HUES6 (cell line): ENCODE results near the gene PARP11.

Source experiments
- H3K27ac ChIP-seq: 2 replicates; pipeline ENCODE4 v1.7.0; 2013; ENCODE audit warnings: low read depth, mild to moderate bottlenecking, low read length, inconsistent platforms
- H3K27me3 ChIP-seq: 2 replicates; pipeline ENCODE4 v1.6.1; 2013; ENCODE audit warnings: low read length; ENCODE audit not compliant: control insufficient read depth, insufficient read depth
- H3K36me3 ChIP-seq: 2 replicates; pipeline ENCODE4 v1.6.1; 2013; ENCODE audit warnings: low read length; ENCODE audit not compliant: control insufficient read depth, insufficient read depth
- H3K4me1 ChIP-seq: 2 replicates; pipeline ENCODE4 v1.6.1; 2013; ENCODE audit warnings: low read length; ENCODE audit not compliant: control insufficient read depth, insufficient read depth
- H3K4me3 ChIP-seq: 2 replicates; pipeline ENCODE4 v1.5.1; 2013; ENCODE audit warnings: low read depth, low read length
- H3K9ac ChIP-seq: one replicate; pipeline ENCODE4 v1.6.1; 2013; ENCODE audit warnings: mild to moderate bottlenecking, low read length
- H3K9me3 ChIP-seq: 2 replicates; pipeline ENCODE4 v1.6.1; 2013; ENCODE audit warnings: low read depth, low read length; ENCODE audit not compliant: control insufficient read depth, insufficient read depth

Gene PARP11

DNA sequence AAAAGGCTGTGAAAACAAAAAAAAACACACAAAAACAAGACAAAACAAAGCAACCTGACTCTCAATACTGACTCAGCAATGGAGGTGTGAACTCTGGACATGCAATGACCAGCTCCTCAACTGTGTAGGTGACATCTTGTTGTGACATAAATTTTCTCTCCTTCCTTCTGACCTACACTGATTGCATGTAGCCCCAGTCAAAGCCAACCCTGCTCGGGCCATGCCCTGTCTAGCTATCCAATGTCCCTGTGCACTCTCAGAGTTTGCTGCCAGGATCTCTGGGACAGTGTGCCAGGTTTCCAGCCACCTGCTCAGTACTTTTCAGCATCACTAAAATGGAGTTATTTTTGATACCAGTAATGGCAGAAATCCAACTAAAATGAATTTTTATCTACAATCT lies 101.3 kb downstream of the PARP11 start:
- H3K27ac ChIP-seq = no peak overlapping the region
- H3K4me3 ChIP-seq = no peak overlapping the region
- H3K27me3 ChIP-seq = no peaks in the 10 kb centered on the region
- no peaks in the 10 kb centered on the region for H3K4me1 ChIP-seq
- H3K9me3 ChIP-seq = no peaks in the 10 kb centered on the region
- no peak overlapping the region for H3K9ac ChIP-seq
- no peaks in the 10 kb centered on the region for H3K36me3 ChIP-seq

DNA sequence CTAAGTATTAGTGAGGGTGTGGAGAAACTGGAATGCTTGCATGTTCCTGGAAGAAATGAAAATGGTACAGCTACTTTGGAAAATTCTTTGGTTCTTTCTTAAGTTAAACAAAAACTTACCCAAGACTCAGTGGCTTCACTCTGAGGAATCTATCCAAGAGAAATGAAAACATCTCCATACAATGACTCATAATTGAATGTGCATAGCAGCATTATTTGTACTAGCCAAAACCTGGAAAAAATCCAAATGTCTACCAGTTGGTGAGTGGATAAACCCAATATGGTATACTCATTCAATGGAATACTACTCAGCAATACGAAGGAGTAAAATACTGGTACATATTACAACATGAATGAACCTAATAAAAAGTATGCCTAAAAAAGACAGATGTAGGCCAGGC lies 102.3 kb downstream of the PARP11 start:
- no peaks in the 10 kb centered on the region for H3K9me3 ChIP-seq
- no peaks in the 10 kb centered on the region for H3K4me1 ChIP-seq
- H3K4me3 ChIP-seq = no peak overlapping the region
- no peak overlapping the region for H3K27ac ChIP-seq
- no peaks in the 10 kb centered on the region for H3K36me3 ChIP-seq
- H3K27me3 ChIP-seq = no peaks in the 10 kb centered on the region
- no peak overlapping the region for H3K9ac ChIP-seq

- no peaks in the 10 kb centered on the region for H3K4me1 ChIP-seq
- H3K9ac ChIP-seq = no peak overlapping the region
- no peaks in the 10 kb centered on the region for H3K27me3 ChIP-seq
- H3K27ac ChIP-seq = no peak overlapping the region
- no peak overlapping the region for H3K4me3 ChIP-seq
- no peaks in the 10 kb centered on the region for H3K9me3 ChIP-seq
- no peaks in the 10 kb centered on the region for H3K36me3 ChIP-seq
Measured at GRCh38 chr12:3768911-3769447, 104.2 kb downstream of the PARP11 start.

DNA sequence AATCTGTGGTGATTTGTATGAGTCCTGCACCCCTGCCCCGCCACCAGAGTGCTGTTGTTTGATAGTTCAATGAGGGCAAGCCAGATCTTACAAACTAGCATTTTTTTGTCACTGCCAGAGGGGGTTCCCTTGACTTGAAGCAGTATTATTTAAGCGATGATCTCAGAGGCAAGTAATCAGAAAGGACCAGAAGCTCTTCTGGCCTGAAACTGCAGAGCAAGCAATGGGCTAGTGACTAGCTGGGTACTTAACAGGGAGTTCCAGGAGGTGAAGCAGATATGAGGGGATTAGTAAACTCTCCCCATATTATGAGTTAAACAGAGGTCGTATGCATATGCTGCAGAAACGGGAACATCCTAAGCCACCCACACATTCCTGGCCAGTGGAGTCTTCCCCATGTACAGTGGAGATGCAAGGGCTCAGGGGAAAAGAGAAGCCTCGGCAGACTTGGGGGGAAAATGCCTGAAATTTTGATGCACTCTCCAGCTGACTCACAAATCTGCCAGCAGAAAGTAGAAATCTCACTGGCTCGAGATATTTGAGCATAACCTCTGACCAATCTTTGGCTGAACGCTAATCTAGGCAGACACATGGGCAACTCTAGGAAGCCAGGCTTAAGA lies 112.0 kb downstream of the PARP11 start:
- no peak overlapping the region for H3K4me3 ChIP-seq
- no peaks in the 10 kb centered on the region for H3K36me3 ChIP-seq
- no peak overlapping the region for H3K27ac ChIP-seq
- H3K27me3 ChIP-seq = no peaks in the 10 kb centered on the region
- H3K9me3 ChIP-seq = no peaks in the 10 kb centered on the region
- no peaks in the 10 kb centered on the region for H3K4me1 ChIP-seq
- H3K9ac ChIP-seq = no peak overlapping the region

GRCh38 chr12:3759878-3760277 lies 113.3 kb downstream of the PARP11 start:
- no peaks in the 10 kb centered on the region for H3K27me3 ChIP-seq
- H3K9ac ChIP-seq = no peak overlapping the region
- no peaks in the 10 kb centered on the region for H3K36me3 ChIP-seq
- H3K4me1 ChIP-seq = no peaks in the 10 kb centered on the region
- H3K4me3 ChIP-seq = no peak overlapping the region
- no peaks in the 10 kb centered on the region for H3K9me3 ChIP-seq
- H3K27ac ChIP-seq = no peak overlapping the region
